ENCODE data around the gene ADPRHL1.
"Not testable (repeated sequence)": the region's sequence is repeated elsewhere in the genome, so short reads cannot be mapped to it uniquely, and the experiment has no call there.

Gene ADPRHL1

GRCh38 chr13:113457510-113457909 lies 4.2 kb upstream of the ADPRHL1 start:
- no peak for TF ChIP-seq CTCF (IDR thresholded peaks at IDR 0.05)
- TF ChIP-seq ZFX (IDR thresholded peaks at IDR 0.05; ENCODE audit: borderline replicate concordance) = no peak

GRCh38 chr13:113456116-113456702 lies 2.9 kb upstream of the ADPRHL1 start:
- TF ChIP-seq CTCF (IDR thresholded peaks at IDR 0.05) (no peak), ZFX (IDR thresholded peaks at IDR 0.05; ENCODE audit: borderline replicate concordance) (no peak)
- H3K27ac ChIP-seq = no peak overlapping the region

More at GRCh38 chr13:113457510-113457909, 4.2 kb upstream of the ADPRHL1 start:
- H3K27ac ChIP-seq = no peak overlapping the region

- no peak overlapping the region for H3K27ac ChIP-seq
- TF ChIP-seq CTCF (IDR thresholded peaks at IDR 0.05) = no peak
- no peak for TF ChIP-seq ZFX (IDR thresholded peaks at IDR 0.05; ENCODE audit: borderline replicate concordance)
Measured at GRCh38 chr13:113455384-113455783, 2.1 kb upstream of the ADPRHL1 start.

- H3K27ac ChIP-seq = no peak overlapping the region
- TF ChIP-seq CTCF (IDR thresholded peaks at IDR 0.05) (no peak), ZFX (IDR thresholded peaks at IDR 0.05; ENCODE audit: borderline replicate concordance) (no peak)
Measured at GRCh38 chr13:113454936-113455335, 1.6 kb upstream of the ADPRHL1 start.

GRCh38 chr13:113452466-113452865 lies 822 bp downstream of the ADPRHL1 start:
- TF ChIP-seq CTCF (IDR thresholded peaks at IDR 0.05) (no peak), ZFX (IDR thresholded peaks at IDR 0.05; ENCODE audit: borderline replicate concordance) (no peak)
- no peak overlapping the region for H3K27ac ChIP-seq

- H3K27ac ChIP-seq = no peak overlapping the region
- no peak for TF ChIP-seq CTCF (IDR thresholded peaks at IDR 0.05)
- no peak for TF ChIP-seq ZFX (IDR thresholded peaks at IDR 0.05; ENCODE audit: borderline replicate concordance)
Measured at GRCh38 chr13:113451951-113452421, 1.3 kb downstream of the ADPRHL1 start.

- not testable (repeated sequence) for H3K27ac ChIP-seq
- TF ChIP-seq CTCF (IDR thresholded peaks at IDR 0.05) = peak; percentile 70
Measured at GRCh38 chr13:113450861-113451620, 2.2 kb downstream of the ADPRHL1 start.

GRCh38 chr13:113450348-113450744 lies 2.9 kb downstream of the ADPRHL1 start:
- peak overlapping the region; percentile 98 for H3K27ac ChIP-seq

All from 22Rv1 (cell line).